ENCODE measurements around the gene CIAO2B. TPM values are rescaled to one million over a fixed set of nuclear protein-coding genes. Genes with fewer than 3 reads are reported as not detected.
A peak's percentile ranks its signal among the peaks of the same experiment; 100 is the strongest.
"Not testable (repeated sequence)": the region's sequence is repeated elsewhere in the genome, so short reads cannot be mapped to it uniquely, and the experiment has no call there.

The CIAO2B gene
- total RNA-seq, 2 experiments from 2014 or later, result 195 to 204 TPM

GRCh38 chr16:66899310-66899944 is 34.8 kb downstream of the CIAO2B start:
- intact Hi-C loops (cut with micrococcal nuclease), result no loop called here
- Mint-ChIP-seq H3K36me3 (no peaks in the 10 kb centered on the region), H3K27me3 (no peaks in the 10 kb centered on the region), H3K4me1 (ENCODE audit: low read depth) (no peaks in the 10 kb centered on the region), H3K9me3 (no peaks in the 10 kb centered on the region), H3K4me3 (no peak overlapping the region), H3K27ac (no peak overlapping the region)
- ChIA-PET CTCF (no interaction called here), POLR2A (no interaction called here)
- no peak for DNase-seq

- no peak overlapping the region for H3K27ac Mint-ChIP-seq
- H3K9me3 Mint-ChIP-seq, result no peaks in the 10 kb centered on the region
- CTCF ChIA-PET, result no interaction called here
- H3K4me3 Mint-ChIP-seq, result no peak overlapping the region
- H3K27me3 Mint-ChIP-seq, result no peaks in the 10 kb centered on the region
- POLR2A ChIA-PET, result no interaction called here
- H3K4me1 Mint-ChIP-seq (ENCODE audit: low read depth), result no peaks in the 10 kb centered on the region
- DNase-seq, result no peak
- intact Hi-C loops (cut with micrococcal nuclease), result no loop called here
- H3K36me3 Mint-ChIP-seq, result no peaks in the 10 kb centered on the region
These were observed 35.3 kb downstream of the CIAO2B start for GRCh38 chr16:66898933-66899309.

GRCh38 chr16:66898207-66898606 is 36.0 kb downstream of the CIAO2B start:
- intact Hi-C loops (cut with micrococcal nuclease), result no loop called here
- no peak overlapping the region for H3K4me3 Mint-ChIP-seq
- ChIA-PET CTCF (interaction anchor here (1.2 to 3.5 kb wide), 2 partner anchors 7 to 31 kb away, joined by 4 to 14 read pairs; no protein-coding TSS in a partner anchor), POLR2A (no interaction called here)
- no peak overlapping the region for H3K27ac Mint-ChIP-seq
- DNase-seq, result no peak
- peaks cover under 1% of the 10 kb centered on the region for H3K36me3 Mint-ChIP-seq
- H3K27me3 Mint-ChIP-seq, result no peaks in the 10 kb centered on the region
- H3K4me1 Mint-ChIP-seq (ENCODE audit: low read depth), result peaks cover under 1% of the 10 kb centered on the region
- no peaks in the 10 kb centered on the region for H3K9me3 Mint-ChIP-seq

GRCh38 chr16:66896682-66897081 is 37.5 kb downstream of the CIAO2B start:
- H3K4me1 Mint-ChIP-seq (ENCODE audit: low read depth); intact Hi-C loops (cut with micrococcal nuclease); H3K9me3 Mint-ChIP-seq; H3K36me3 Mint-ChIP-seq; H3K4me3 Mint-ChIP-seq; H3K27ac Mint-ChIP-seq; DNase-seq; H3K27me3 Mint-ChIP-seq: not testable (repeated sequence)
- ChIA-PET POLR2A (interaction anchor here (1.2 to 1.4 kb wide), 2 partner anchors 32 to 50 kb away, joined by 3 to 5 read pairs; no protein-coding TSS in a partner anchor), CTCF (interaction anchor here (2.7 to 4.4 kb wide), 4 partner anchors 8 to 36 kb away, joined by 10 to 33 read pairs (median 18); partner anchors contain the start of genes CIAO2B and RRAD)

DNA sequence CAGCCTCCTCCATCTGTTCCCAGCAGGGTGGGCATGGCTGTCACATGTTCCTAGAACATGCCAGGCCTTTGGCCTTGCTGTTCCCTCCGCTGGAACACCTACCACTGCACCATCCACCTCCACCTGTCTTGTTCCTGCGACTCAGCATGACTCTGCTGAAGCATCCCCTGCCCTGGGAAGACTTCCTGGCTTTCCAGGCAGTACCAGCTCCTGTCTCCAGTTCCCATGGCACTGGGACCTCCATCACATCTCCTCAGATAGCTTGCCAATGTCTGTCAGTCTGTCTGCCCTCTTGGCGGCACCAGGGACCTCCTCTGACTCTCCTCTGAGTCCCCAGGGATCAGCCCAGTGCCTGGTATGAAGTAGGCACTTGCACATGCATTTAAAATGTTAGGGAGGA is 38.2 kb downstream of the CIAO2B start:
- H3K27ac Mint-ChIP-seq, result no peak overlapping the region
- intact Hi-C loops (cut with micrococcal nuclease), result loop anchor here (2.0 kb wide), 2 partner anchors 33 to 51 kb away; no protein-coding TSS in a partner anchor
- ChIA-PET CTCF (interaction anchor here (1.0 to 4.4 kb wide), 10 partner anchors 9 to 140 kb away, joined by 3 to 33 read pairs (median 10); partner anchors contain the start of genes CES3, CIAO2B, NAE1 and RRAD), POLR2A (interaction anchor here (1.2 to 1.4 kb wide), 2 partner anchors 33 to 50 kb away, joined by 3 to 5 read pairs; no protein-coding TSS in a partner anchor)
- H3K4me1 Mint-ChIP-seq (ENCODE audit: low read depth), result peaks cover 8% of the 10 kb centered on the region
- peaks cover 2% of the 10 kb centered on the region for H3K36me3 Mint-ChIP-seq
- H3K9me3 Mint-ChIP-seq, result no peaks in the 10 kb centered on the region
- H3K4me3 Mint-ChIP-seq, result no peak overlapping the region
- DNase-seq, result no peak
- H3K27me3 Mint-ChIP-seq, result no peaks in the 10 kb centered on the region

DNA sequence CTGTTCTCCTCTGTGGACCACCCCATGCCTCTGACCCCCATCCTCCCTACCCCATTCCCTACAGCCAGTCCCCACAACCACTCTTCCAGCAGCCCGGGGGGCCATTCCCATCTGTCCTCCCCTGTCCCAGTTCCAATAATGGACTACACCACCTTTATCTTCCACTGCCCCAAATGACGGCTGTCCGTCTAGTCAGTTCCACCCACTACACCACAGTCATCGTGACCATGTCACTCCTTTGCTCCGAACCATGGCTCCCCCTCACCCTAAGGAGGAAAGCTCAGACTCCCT is 38.6 kb downstream of the CIAO2B start:
- Mint-ChIP-seq H3K4me1 (ENCODE audit: low read depth) (peaks cover 8% of the 10 kb centered on the region), H3K4me3 (no peak overlapping the region), H3K27ac (no peak overlapping the region), H3K9me3 (no peaks in the 10 kb centered on the region), H3K36me3 (peaks cover 2% of the 10 kb centered on the region), H3K27me3 (no peaks in the 10 kb centered on the region)
- POLR2A ChIA-PET, result interaction anchor here (1.2 to 1.4 kb wide), 2 partner anchors 33 to 51 kb away, joined by 3 to 5 read pairs; no protein-coding TSS in a partner anchor
- CTCF ChIA-PET, result interaction anchor here (1.0 to 4.4 kb wide), 16 partner anchors 9 to 331 kb away, joined by 3 to 33 read pairs (median 6); partner anchors contain the start of genes CES3, CIAO2B, NAE1 and RRAD
- intact Hi-C loops (cut with micrococcal nuclease), result loop anchor here (2.0 kb wide), 2 partner anchors 33 to 51 kb away; no protein-coding TSS in a partner anchor
- DNase-seq, result no peak

DNA sequence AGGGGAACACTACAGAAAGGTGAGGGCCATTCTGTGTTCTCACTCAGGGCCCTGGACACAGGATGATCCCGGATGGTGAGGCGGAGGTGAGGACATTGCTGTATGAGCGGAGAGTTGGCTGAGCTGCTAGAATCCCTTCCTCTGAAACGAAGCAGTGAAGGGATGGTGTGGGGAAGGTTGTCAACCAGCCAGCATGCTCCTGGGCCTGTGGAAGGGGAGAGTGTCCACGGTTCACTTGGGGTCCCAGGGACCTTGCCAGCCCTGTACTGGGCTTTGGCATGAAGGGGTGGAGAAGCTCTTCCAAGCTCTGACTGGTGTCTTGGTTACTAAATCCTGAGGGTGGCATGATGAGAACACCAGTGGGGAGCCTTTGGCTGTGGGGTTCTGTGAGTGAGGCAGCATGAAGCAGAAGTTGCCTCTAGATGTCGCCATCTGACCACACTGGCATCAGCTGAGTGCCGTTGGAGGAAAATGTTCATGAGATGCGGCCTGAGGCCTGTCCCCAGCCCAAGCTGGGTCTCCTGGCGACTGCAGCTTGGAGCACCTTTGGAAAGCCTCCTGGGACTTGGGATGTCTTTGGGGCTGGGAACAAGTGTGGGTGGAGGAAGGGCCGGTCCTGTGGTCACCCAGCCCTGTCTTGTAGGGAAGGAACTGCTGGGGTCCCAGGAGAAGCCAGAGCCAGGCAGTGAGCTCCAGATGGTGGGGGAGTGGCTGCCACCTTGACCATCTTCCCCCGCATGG is 39.1 kb downstream of the CIAO2B start:
- Mint-ChIP-seq H3K27ac (no peak overlapping the region), H3K36me3 (peaks cover 2% of the 10 kb centered on the region), H3K27me3 (no peaks in the 10 kb centered on the region), H3K9me3 (no peaks in the 10 kb centered on the region), H3K4me3 (no peak overlapping the region), H3K4me1 (ENCODE audit: low read depth) (peaks cover 8% of the 10 kb centered on the region)
- DNase-seq, result peak; percentile 75
- intact Hi-C loops (cut with micrococcal nuclease), result loop anchor here (2.0 kb wide), 2 partner anchors 34 to 52 kb away; no protein-coding TSS in a partner anchor
- CTCF ChIA-PET, result interaction anchor here (0.8 to 4.4 kb wide), 20 partner anchors 9 to 332 kb away, joined by 3 to 33 read pairs (median 4); partner anchors contain the start of genes CES3, CIAO2B, NAE1 and RRAD
- POLR2A ChIA-PET, result interaction anchor here (0.6 to 1.4 kb wide), 3 partner anchors 34 to 51 kb away, joined by 3 to 5 read pairs (median 4); no protein-coding TSS in a partner anchor

DNA sequence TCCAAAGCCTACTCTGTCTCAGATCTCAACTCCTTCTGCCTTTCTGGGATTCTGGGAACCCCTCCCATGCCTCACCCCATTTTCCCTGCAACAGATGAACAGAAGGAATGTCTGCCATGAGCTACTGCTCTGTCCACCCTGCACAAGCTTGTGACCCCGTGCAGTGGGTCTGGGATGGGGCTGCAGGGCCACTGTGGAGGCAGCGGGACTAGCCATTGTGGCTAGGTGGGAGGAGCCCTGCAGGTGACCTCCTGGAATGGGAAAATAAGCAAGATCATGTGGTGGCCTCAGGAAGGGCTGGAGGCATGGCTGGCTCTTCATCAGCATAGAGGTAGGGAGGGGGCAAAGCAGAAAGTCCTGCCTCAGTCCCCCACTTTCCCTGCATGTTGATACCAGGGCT is 40.1 kb downstream of the CIAO2B start:
- H3K9me3 Mint-ChIP-seq, result no peaks in the 10 kb centered on the region
- H3K27ac Mint-ChIP-seq, result no peak overlapping the region
- intact Hi-C loops (cut with micrococcal nuclease), result loop anchor here (2.0 kb wide), 2 partner anchors 35 to 53 kb away; no protein-coding TSS in a partner anchor

GRCh38 chr16:66891797-66892196 is 42.4 kb downstream of the CIAO2B start:
- peaks cover 19% of the 10 kb centered on the region for H3K36me3 Mint-ChIP-seq
- H3K9me3 Mint-ChIP-seq, result no peaks in the 10 kb centered on the region
- CTCF ChIA-PET, result interaction anchor here (1.4 to 2.9 kb wide), 3 partner anchors 11 to 24 kb away, joined by 5 to 15 read pairs (median 6); partner anchors contain the start of gene PDP2
- POLR2A ChIA-PET, result interaction anchor here (0.7 kb wide), 1 partner anchor 11 kb away, joined by 3 read pairs; no protein-coding TSS in a partner anchor
- intact Hi-C loops (cut with micrococcal nuclease), result no loop called here
- no peak overlapping the region for H3K27ac Mint-ChIP-seq
- H3K27me3 Mint-ChIP-seq, result no peaks in the 10 kb centered on the region
- no peak for DNase-seq
- peaks cover 29% of the 10 kb centered on the region for H3K4me1 Mint-ChIP-seq (ENCODE audit: low read depth)
- H3K4me3 Mint-ChIP-seq, result no peak overlapping the region

More for the DNA sequence above, 40.1 kb downstream of the CIAO2B start:
- Mint-ChIP-seq H3K4me3 (no peak overlapping the region), H3K4me1 (ENCODE audit: low read depth) (peaks cover 10% of the 10 kb centered on the region), H3K36me3 (peaks cover 6% of the 10 kb centered on the region), H3K27me3 (no peaks in the 10 kb centered on the region)
- ChIA-PET POLR2A (interaction anchor here (0.8 kb wide), 1 partner anchor 238 kb away, joined by 3 read pairs; no protein-coding TSS in a partner anchor), CTCF (interaction anchor here (1.0 to 4.4 kb wide), 8 partner anchors 12 to 64 kb away, joined by 3 to 33 read pairs (median 12); partner anchors contain the start of genes NAE1, PDP2 and RRAD)
- no peak for DNase-seq

- CTCF ChIA-PET, result interaction anchor here (0.9 to 2.9 kb wide), 3 partner anchors 10 to 24 kb away, joined by 3 to 15 read pairs (median 6); partner anchors contain the start of gene PDP2
- no peak overlapping the region for H3K4me3 Mint-ChIP-seq
- no peak for DNase-seq
- H3K27me3 Mint-ChIP-seq, result no peaks in the 10 kb centered on the region
- intact Hi-C loops (cut with micrococcal nuclease), result no loop called here
- H3K36me3 Mint-ChIP-seq, result peaks cover 22% of the 10 kb centered on the region
- no peaks in the 10 kb centered on the region for H3K9me3 Mint-ChIP-seq
- POLR2A ChIA-PET, result no interaction called here
- peaks cover 34% of the 10 kb centered on the region for H3K4me1 Mint-ChIP-seq (ENCODE audit: low read depth)
- H3K27ac Mint-ChIP-seq, result no peak overlapping the region
These were observed 42.8 kb downstream of the CIAO2B start for GRCh38 chr16:66891360-66891759.

DNA sequence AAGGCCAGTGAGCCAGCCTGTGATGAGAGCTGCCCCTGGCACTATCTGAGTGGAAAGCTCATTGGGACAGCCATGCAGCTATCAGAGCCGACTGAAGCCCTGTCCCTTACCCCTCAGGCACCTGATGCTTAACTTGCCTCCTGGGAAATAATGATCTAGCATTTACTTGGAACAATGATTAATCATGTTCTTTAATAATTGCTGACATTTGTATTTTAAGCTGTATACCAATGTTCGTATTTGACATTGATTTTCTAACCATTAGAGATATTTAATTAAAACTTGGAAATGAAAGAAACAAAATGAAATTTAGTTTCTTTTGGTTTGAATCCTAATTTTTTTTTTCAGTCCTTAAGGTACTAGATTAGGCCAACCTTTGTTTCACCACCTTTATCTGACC is 43.4 kb downstream of the CIAO2B start:
- intact Hi-C loops (cut with micrococcal nuclease), result no loop called here
- Mint-ChIP-seq H3K9me3 (no peaks in the 10 kb centered on the region), H3K4me3 (no peak overlapping the region), H3K27ac (no peak overlapping the region), H3K36me3 (peaks cover 23% of the 10 kb centered on the region), H3K27me3 (no peaks in the 10 kb centered on the region), H3K4me1 (ENCODE audit: low read depth) (peaks cover 38% of the 10 kb centered on the region)
- no peak for DNase-seq
- ChIA-PET POLR2A (interaction anchor here (0.6 to 0.8 kb wide), 2 partner anchors 42 to 355 kb away, joined by 3 read pairs; no protein-coding TSS in a partner anchor), CTCF (interaction anchor here (0.6 to 2.1 kb wide), 3 partner anchors 17 to 82 kb away, joined by 3 to 6 read pairs (median 4); no protein-coding TSS in a partner anchor)
